K562 (cell line): Measurements from ENCODE around the gene BIRC5. TPM values are rescaled to one million over a fixed set of nuclear protein-coding genes. Genes with fewer than 3 reads are reported as not detected.
A peak's percentile ranks its signal among the peaks of the same experiment; 100 is the strongest.

Experiments
- CREB1 ChIP-seq, 2 experiments: sonication (generic) in 1 of 2; formaldehyde crosslinking in 1 of 2; IDR thresholded peaks; 2 replicates each; pipeline versions ENCODE4 v1.6.1 to v1.8.0; 2012 to 2022; ENCODE audit warnings: inconsistent platforms in 1 of 2, mild to moderate bottlenecking in 1 of 2, missing genetic modification reagents in 1 of 2, moderate library complexity in 1 of 2
- FUS ChIP-seq: fragments of 200-400 bp; formaldehyde crosslinking; optimal IDR thresholded peaks from 2 replicates; pipeline ENCODE3; 2017; ENCODE audit warnings: low read depth, low read length
- MCM2 ChIP-seq: fragments of 450-650 bp; IDR thresholded peaks from 2 replicates; pipeline ENCODE4 v1.6.1; 2017; ENCODE audit warnings: low read depth, mild to moderate bottlenecking
- MTA1 ChIP-seq: fragments of 450-650 bp; IDR thresholded peaks from 2 replicates; pipeline ENCODE4 v1.6.1; 2017; ENCODE audit warnings: borderline replicate concordance
- RBM22 ChIP-seq: fragments of 200-400 bp; formaldehyde crosslinking; IDR thresholded peaks from 2 replicates; pipeline ENCODE4 v1.6.1; 2018; ENCODE audit warnings: low read length, low read depth; ENCODE audit not compliant: poor library complexity, severe bottlenecking
- polyA plus RNA-seq, 8 experiments: library from polyadenylated mRNA; depleted of rRNA in 4 of 8; stranded (reverse) in 5 of 8; unstranded in 3 of 8; fragments of >200 nt; fragmentation: Nextera tagmentation in 2 of 8; fragmentation: Illumina TruSeq in 1 of 8; extraction: Ambion mirVana in 2 of 8; extraction: Trizol in 1 of 8; gene quantifications; 2 replicates each; pipeline versions ENCODE4 v1.2.1 to v1.2.3, GENCODE V29; 2011 to 2014; ENCODE audit warnings: inconsistent platforms in 1 of 8, missing spikeins in 1 of 8
- total RNA-seq, 7 experiments: library from RNA; depleted of rRNA in 6 of 7; stranded (reverse); fragments of >200 nt in 6 of 7; fragmentation: Illumina TruSeq in 2 of 7; extraction: Trizol in 2 of 7; gene quantifications; 2 replicates each; pipeline versions ENCODE4 v1.2.1 to v1.2.3, GENCODE V29; 2011 to 2021; ENCODE audit warnings: low replicate concordance in 1 of 7
- TF ChIP-seq, protein P1 (sequence below): fragments of 450-650 bp; IDR thresholded peaks from 2 replicates; pipeline ENCODE4 v1.6.1; 2016; ENCODE audit warnings: mild to moderate bottlenecking, moderate library complexity
- TF ChIP-seq, protein P2 (sequence below), 2 experiments: fragments of 450-650 bp; IDR thresholded peaks; 2 replicates each; pipeline ENCODE4 v1.6.1; 2016
- TF ChIP-seq, protein P3 (sequence below): sonication (generic); formaldehyde crosslinking; IDR thresholded peaks from 2 replicates; pipeline ENCODE4 v1.8.0; 2022; ENCODE audit warnings: mild to moderate bottlenecking, low read depth, missing genetic modification reagents
- TF ChIP-seq, protein P4 (sequence below): sonication (generic); formaldehyde crosslinking; IDR thresholded peaks from 2 replicates; pipeline ENCODE4 v1.8.1; 2023; ENCODE audit warnings: mild to moderate bottlenecking, missing genetic modification reagents

Gene BIRC5
- total and polyA plus RNA-seq, 9 of the 15 experiments (the other 6 are each of a cell fraction or from before 2014, with no cell fraction given) = 64.4 to 140 (median 101) TPM

DNA sequence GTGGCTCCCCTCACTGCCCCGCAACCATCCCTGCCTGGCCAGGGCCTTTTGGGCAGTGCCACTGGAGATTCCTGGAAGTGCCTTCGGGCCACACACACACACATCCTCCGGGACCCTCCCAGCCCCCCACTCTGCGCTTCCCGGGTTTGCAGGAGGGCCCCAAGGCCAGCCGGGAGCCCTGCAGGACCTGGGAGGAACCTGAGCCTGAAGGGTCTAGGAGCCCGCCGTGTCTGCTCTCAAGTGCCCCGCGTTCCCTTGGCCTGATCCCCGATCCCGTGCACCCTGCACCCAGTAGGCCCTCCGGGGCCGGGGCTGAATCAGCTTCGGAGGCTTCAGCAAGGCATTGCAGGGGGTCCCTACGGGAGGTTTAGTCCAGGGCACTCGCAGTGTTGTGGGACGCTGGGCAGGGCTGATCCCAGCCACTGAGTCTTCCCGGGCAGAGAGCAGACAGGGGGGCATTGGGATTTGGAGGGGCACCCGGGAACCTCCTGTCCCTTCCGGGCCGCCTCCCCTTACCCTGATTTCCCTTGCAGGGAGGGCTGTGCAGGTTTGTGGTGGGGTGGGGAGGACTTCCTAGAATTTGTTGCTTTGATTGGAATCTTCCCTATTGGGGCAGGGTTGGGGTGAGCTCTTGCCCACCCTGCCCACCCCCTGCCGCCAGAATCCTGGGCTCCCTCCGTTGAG is 54.3 kb downstream of the BIRC5 start (continued):
- TF ChIP-seq, protein P1, sequence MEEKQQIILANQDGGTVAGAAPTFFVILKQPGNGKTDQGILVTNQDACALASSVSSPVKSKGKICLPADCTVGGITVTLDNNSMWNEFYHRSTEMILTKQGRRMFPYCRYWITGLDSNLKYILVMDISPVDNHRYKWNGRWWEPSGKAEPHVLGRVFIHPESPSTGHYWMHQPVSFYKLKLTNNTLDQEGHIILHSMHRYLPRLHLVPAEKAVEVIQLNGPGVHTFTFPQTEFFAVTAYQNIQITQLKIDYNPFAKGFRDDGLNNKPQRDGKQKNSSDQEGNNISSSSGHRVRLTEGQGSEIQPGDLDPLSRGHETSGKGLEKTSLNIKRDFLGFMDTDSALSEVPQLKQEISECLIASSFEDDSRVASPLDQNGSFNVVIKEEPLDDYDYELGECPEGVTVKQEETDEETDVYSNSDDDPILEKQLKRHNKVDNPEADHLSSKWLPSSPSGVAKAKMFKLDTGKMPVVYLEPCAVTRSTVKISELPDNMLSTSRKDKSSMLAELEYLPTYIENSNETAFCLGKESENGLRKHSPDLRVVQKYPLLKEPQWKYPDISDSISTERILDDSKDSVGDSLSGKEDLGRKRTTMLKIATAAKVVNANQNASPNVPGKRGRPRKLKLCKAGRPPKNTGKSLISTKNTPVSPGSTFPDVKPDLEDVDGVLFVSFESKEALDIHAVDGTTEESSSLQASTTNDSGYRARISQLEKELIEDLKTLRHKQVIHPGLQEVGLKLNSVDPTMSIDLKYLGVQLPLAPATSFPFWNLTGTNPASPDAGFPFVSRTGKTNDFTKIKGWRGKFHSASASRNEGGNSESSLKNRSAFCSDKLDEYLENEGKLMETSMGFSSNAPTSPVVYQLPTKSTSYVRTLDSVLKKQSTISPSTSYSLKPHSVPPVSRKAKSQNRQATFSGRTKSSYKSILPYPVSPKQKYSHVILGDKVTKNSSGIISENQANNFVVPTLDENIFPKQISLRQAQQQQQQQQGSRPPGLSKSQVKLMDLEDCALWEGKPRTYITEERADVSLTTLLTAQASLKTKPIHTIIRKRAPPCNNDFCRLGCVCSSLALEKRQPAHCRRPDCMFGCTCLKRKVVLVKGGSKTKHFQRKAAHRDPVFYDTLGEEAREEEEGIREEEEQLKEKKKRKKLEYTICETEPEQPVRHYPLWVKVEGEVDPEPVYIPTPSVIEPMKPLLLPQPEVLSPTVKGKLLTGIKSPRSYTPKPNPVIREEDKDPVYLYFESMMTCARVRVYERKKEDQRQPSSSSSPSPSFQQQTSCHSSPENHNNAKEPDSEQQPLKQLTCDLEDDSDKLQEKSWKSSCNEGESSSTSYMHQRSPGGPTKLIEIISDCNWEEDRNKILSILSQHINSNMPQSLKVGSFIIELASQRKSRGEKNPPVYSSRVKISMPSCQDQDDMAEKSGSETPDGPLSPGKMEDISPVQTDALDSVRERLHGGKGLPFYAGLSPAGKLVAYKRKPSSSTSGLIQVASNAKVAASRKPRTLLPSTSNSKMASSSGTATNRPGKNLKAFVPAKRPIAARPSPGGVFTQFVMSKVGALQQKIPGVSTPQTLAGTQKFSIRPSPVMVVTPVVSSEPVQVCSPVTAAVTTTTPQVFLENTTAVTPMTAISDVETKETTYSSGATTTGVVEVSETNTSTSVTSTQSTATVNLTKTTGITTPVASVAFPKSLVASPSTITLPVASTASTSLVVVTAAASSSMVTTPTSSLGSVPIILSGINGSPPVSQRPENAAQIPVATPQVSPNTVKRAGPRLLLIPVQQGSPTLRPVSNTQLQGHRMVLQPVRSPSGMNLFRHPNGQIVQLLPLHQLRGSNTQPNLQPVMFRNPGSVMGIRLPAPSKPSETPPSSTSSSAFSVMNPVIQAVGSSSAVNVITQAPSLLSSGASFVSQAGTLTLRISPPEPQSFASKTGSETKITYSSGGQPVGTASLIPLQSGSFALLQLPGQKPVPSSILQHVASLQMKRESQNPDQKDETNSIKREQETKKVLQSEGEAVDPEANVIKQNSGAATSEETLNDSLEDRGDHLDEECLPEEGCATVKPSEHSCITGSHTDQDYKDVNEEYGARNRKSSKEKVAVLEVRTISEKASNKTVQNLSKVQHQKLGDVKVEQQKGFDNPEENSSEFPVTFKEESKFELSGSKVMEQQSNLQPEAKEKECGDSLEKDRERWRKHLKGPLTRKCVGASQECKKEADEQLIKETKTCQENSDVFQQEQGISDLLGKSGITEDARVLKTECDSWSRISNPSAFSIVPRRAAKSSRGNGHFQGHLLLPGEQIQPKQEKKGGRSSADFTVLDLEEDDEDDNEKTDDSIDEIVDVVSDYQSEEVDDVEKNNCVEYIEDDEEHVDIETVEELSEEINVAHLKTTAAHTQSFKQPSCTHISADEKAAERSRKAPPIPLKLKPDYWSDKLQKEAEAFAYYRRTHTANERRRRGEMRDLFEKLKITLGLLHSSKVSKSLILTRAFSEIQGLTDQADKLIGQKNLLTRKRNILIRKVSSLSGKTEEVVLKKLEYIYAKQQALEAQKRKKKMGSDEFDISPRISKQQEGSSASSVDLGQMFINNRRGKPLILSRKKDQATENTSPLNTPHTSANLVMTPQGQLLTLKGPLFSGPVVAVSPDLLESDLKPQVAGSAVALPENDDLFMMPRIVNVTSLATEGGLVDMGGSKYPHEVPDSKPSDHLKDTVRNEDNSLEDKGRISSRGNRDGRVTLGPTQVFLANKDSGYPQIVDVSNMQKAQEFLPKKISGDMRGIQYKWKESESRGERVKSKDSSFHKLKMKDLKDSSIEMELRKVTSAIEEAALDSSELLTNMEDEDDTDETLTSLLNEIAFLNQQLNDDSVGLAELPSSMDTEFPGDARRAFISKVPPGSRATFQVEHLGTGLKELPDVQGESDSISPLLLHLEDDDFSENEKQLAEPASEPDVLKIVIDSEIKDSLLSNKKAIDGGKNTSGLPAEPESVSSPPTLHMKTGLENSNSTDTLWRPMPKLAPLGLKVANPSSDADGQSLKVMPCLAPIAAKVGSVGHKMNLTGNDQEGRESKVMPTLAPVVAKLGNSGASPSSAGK = no peak
- TF ChIP-seq MCM2 (no peak), FUS (no peak), CREB1 (IDR thresholded peaks at IDR 0.05) (no peak), CREB1 (CRISPR knock-in tag; IDR thresholded peaks at IDR 0.05) (no peak), MTA1 (no peak), RBM22 (peak; percentile 41)
- TF ChIP-seq, protein P2, sequence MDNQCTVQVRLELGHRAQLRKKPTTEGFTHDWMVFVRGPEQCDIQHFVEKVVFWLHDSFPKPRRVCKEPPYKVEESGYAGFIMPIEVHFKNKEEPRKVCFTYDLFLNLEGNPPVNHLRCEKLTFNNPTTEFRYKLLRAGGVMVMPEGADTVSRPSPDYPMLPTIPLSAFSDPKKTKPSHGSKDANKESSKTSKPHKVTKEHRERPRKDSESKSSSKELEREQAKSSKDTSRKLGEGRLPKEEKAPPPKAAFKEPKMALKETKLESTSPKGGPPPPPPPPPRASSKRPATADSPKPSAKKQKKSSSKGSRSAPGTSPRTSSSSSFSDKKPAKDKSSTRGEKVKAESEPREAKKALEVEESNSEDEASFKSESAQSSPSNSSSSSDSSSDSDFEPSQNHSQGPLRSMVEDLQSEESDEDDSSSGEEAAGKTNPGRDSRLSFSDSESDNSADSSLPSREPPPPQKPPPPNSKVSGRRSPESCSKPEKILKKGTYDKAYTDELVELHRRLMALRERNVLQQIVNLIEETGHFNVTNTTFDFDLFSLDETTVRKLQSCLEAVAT (IDR thresholded peaks at IDR 0.05) = no peak
- TF ChIP-seq, protein P3, sequence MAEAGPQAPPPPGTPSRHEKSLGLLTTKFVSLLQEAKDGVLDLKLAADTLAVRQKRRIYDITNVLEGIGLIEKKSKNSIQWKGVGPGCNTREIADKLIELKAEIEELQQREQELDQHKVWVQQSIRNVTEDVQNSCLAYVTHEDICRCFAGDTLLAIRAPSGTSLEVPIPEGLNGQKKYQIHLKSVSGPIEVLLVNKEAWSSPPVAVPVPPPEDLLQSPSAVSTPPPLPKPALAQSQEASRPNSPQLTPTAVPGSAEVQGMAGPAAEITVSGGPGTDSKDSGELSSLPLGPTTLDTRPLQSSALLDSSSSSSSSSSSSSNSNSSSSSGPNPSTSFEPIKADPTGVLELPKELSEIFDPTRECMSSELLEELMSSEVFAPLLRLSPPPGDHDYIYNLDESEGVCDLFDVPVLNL (CRISPR knock-in tag) = no peak
- TF ChIP-seq, protein P4, sequence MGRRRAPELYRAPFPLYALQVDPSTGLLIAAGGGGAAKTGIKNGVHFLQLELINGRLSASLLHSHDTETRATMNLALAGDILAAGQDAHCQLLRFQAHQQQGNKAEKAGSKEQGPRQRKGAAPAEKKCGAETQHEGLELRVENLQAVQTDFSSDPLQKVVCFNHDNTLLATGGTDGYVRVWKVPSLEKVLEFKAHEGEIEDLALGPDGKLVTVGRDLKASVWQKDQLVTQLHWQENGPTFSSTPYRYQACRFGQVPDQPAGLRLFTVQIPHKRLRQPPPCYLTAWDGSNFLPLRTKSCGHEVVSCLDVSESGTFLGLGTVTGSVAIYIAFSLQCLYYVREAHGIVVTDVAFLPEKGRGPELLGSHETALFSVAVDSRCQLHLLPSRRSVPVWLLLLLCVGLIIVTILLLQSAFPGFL (CRISPR knock-in tag) = no peak
